Measurements from ENCODE around the gene MSI2.
"Not testable (repeated sequence)": the region's sequence is repeated elsewhere in the genome, so short reads cannot be mapped to it uniquely, and the experiment has no call there.

MSI2 gene

GRCh38 chr17:57488856-57489255 lies 232.5 kb downstream of the MSI2 start:
- TF ChIP-seq JUND (IDR thresholded peaks at IDR 0.05; ENCODE audit: low read depth) = no peak
- no peak for DNase-seq (ENCODE audit: low read depth in 1 of 2, low spot score in 1 of 2)
- in situ Hi-C loops (cut with HindIII; ENCODE audit: low pct_unique_long_range_greater_than_20kb, low sequenced_read_pairs) = no loop called here

GRCh38 chr17:57489321-57489720 lies 233.0 kb downstream of the MSI2 start:
- DNase-seq (ENCODE audit: low read depth in 1 of 2, low spot score in 1 of 2) = no peak

GRCh38 chr17:57490111-57490845 lies 234.0 kb downstream of the MSI2 start:
- no peak for DNase-seq (ENCODE audit: low read depth in 1 of 2, low spot score in 1 of 2)
- in situ Hi-C loops (cut with HindIII; ENCODE audit: low pct_unique_long_range_greater_than_20kb, low sequenced_read_pairs) = no loop called here
- no peak for TF ChIP-seq JUND (IDR thresholded peaks at IDR 0.05; ENCODE audit: low read depth)

More at GRCh38 chr17:57489321-57489720, 233.0 kb downstream of the MSI2 start:
- in situ Hi-C loops (cut with HindIII; ENCODE audit: low pct_unique_long_range_greater_than_20kb, low sequenced_read_pairs) = no loop called here
- no peak for TF ChIP-seq JUND (IDR thresholded peaks at IDR 0.05; ENCODE audit: low read depth)

GRCh38 chr17:57490890-57491289 lies 234.6 kb downstream of the MSI2 start:
- DNase-seq (ENCODE audit: low read depth in 1 of 2, low spot score in 1 of 2) = no peak
- no peak for TF ChIP-seq JUND (IDR thresholded peaks at IDR 0.05; ENCODE audit: low read depth)
- in situ Hi-C loops (cut with HindIII; ENCODE audit: low pct_unique_long_range_greater_than_20kb, low sequenced_read_pairs) = no loop called here

- DNase-seq (ENCODE audit: low read depth in 1 of 2, low spot score in 1 of 2) = no peak
- no peak for TF ChIP-seq JUND (IDR thresholded peaks at IDR 0.05; ENCODE audit: low read depth)
- in situ Hi-C loops (cut with HindIII; ENCODE audit: low pct_unique_long_range_greater_than_20kb, low sequenced_read_pairs) = no loop called here
Observed at GRCh38 chr17:57493171-57493570, 236.8 kb downstream of the MSI2 start.

- in situ Hi-C loops (cut with HindIII; ENCODE audit: low pct_unique_long_range_greater_than_20kb, low sequenced_read_pairs) = no loop called here
- TF ChIP-seq JUND (IDR thresholded peaks at IDR 0.05; ENCODE audit: low read depth) = no peak
- DNase-seq (ENCODE audit: low read depth in 1 of 2, low spot score in 1 of 2) = no peak
Observed at GRCh38 chr17:57493625-57494024, 237.3 kb downstream of the MSI2 start.

GRCh38 chr17:57494443-57494842 lies 238.1 kb downstream of the MSI2 start:
- TF ChIP-seq JUND (IDR thresholded peaks at IDR 0.05; ENCODE audit: low read depth) = no peak
- DNase-seq (ENCODE audit: low read depth in 1 of 2, low spot score in 1 of 2) = no peak
- in situ Hi-C loops (cut with HindIII; ENCODE audit: low pct_unique_long_range_greater_than_20kb, low sequenced_read_pairs) = no loop called here

GRCh38 chr17:57495771-57496170 lies 239.4 kb downstream of the MSI2 start:
- no peak for DNase-seq (ENCODE audit: low read depth in 1 of 2, low spot score in 1 of 2)
- no peak for TF ChIP-seq JUND (IDR thresholded peaks at IDR 0.05; ENCODE audit: low read depth)
- in situ Hi-C loops (cut with HindIII; ENCODE audit: low pct_unique_long_range_greater_than_20kb, low sequenced_read_pairs) = no loop called here

- in situ Hi-C loops (cut with HindIII; ENCODE audit: low pct_unique_long_range_greater_than_20kb, low sequenced_read_pairs) = no loop called here
- no peak for TF ChIP-seq JUND (IDR thresholded peaks at IDR 0.05; ENCODE audit: low read depth)
- DNase-seq (ENCODE audit: low read depth in 1 of 2, low spot score in 1 of 2) = no peak
Observed at GRCh38 chr17:57496382-57496781, 240.1 kb downstream of the MSI2 start.

GRCh38 chr17:57498443-57498842 lies 242.1 kb downstream of the MSI2 start:
- in situ Hi-C loops (cut with HindIII; ENCODE audit: low pct_unique_long_range_greater_than_20kb, low sequenced_read_pairs) = no loop called here
- no peak for DNase-seq (ENCODE audit: low read depth in 1 of 2, low spot score in 1 of 2)
- no peak for TF ChIP-seq JUND (IDR thresholded peaks at IDR 0.05; ENCODE audit: low read depth)

GRCh38 chr17:57499221-57499620 lies 242.9 kb downstream of the MSI2 start:
- in situ Hi-C loops (cut with HindIII; ENCODE audit: low pct_unique_long_range_greater_than_20kb, low sequenced_read_pairs) = not testable (repeated sequence)

GRCh38 chr17:57499648-57500049 lies 243.3 kb downstream of the MSI2 start:
- no peak for TF ChIP-seq JUND (IDR thresholded peaks at IDR 0.05; ENCODE audit: low read depth)
- no peak for DNase-seq (ENCODE audit: low read depth in 1 of 2, low spot score in 1 of 2)
- in situ Hi-C loops (cut with HindIII; ENCODE audit: low pct_unique_long_range_greater_than_20kb, low sequenced_read_pairs) = no loop called here

More at GRCh38 chr17:57499221-57499620, 242.9 kb downstream of the MSI2 start:
- not testable (repeated sequence) for DNase-seq (ENCODE audit: low read depth in 1 of 2, low spot score in 1 of 2)

GRCh38 chr17:57501016-57501415 lies 244.7 kb downstream of the MSI2 start:
- in situ Hi-C loops (cut with HindIII; ENCODE audit: low pct_unique_long_range_greater_than_20kb, low sequenced_read_pairs) = no loop called here
- no peak for DNase-seq (ENCODE audit: low read depth in 1 of 2, low spot score in 1 of 2)
- no peak for TF ChIP-seq JUND (IDR thresholded peaks at IDR 0.05; ENCODE audit: low read depth)

GRCh38 chr17:57502022-57502421 lies 245.7 kb downstream of the MSI2 start:
- in situ Hi-C loops (cut with HindIII; ENCODE audit: low pct_unique_long_range_greater_than_20kb, low sequenced_read_pairs) = no loop called here
- DNase-seq (ENCODE audit: low read depth in 1 of 2, low spot score in 1 of 2) = no peak
- TF ChIP-seq JUND (IDR thresholded peaks at IDR 0.05; ENCODE audit: low read depth) = no peak
